GM19324 (cell line): ENCODE results near the gene MRPS27.
A peak's percentile ranks its signal among the peaks of the same experiment; 100 is the strongest.

Source experiments
- ATAC-seq: cut with Tn5 transposase; IDR thresholded peaks from one replicate; pipeline ENCODE4 v1.9.1; 2021; ENCODE audit warnings: mild to moderate bottlenecking, moderate library complexity; ENCODE audit not compliant: unreplicated experiment, low FRiP score

Gene MRPS27

DNA sequence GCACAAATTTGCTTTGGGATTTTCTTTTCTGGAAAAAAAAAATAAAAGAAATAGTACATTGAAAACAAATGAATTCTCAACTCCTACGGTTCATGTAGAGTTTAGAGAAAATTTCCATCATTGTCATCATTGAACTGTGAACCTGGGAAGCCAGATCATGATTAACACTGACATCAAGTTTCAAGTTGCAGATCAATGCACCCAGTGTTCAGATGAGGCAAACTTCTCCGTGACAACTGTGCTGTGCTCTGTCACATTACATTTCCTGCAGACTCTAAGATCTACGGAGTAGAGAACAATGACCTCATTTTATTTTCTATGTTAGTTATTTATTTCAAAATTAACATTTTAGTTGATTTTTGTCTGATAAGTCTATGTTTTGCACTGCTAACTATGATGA lies 113.0 kb downstream of the MRPS27 start:
- no peak for ATAC-seq

DNA sequence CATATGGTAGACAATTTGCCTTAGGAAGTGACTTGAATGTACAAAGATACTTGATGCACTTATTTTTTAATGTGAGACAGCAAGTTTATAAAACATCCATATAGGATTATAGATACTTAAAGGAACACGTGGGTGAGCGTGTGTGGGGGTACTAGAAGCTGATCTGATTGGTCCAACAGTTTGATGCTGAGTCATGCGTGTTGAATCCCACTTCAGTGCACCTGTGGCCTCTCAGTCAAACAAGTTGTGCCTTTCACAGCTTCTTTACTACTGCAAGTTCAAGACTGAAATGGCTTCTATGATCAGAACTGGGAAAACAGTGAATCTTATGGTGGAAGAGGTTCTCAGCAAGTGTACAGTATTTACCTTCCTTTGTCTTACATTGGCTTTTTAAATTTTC lies 113.9 kb downstream of the MRPS27 start:
- no peak for ATAC-seq

GRCh38 chr5:72205431-72206009 lies 114.5 kb downstream of the MRPS27 start:
- no peak for ATAC-seq

- no peak for ATAC-seq
Measured at GRCh38 chr5:72204946-72205345, 115.1 kb downstream of the MRPS27 start.

DNA sequence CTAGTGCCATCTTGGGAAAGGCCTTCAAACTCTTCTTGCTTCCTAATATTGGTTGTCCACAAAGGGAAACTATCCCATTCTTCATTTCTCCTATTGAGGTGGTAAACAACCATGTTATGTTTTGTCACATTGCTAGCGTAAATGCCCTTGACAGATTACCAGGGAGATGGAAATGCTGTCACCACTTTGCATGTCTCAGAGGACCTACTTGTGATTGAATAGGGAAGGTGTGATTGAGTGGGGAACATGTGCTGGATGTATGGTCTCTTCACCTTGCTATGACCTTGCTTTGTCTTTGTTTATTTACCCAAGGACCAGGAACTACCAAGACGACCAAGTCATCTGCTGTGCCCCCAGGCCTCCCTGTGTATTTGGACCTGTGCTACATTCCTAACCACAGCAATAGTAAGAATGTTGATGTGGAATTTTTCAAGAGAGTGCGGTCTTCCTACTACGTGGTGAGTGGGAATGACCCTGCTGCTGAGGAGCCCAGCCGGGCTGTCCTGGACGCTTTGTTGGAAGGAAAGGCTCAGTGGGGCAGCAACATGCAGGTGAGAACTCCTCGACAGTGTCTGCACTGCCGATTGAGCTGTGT lies 116.7 kb downstream of the MRPS27 start:
- ATAC-seq = no peak

DNA sequence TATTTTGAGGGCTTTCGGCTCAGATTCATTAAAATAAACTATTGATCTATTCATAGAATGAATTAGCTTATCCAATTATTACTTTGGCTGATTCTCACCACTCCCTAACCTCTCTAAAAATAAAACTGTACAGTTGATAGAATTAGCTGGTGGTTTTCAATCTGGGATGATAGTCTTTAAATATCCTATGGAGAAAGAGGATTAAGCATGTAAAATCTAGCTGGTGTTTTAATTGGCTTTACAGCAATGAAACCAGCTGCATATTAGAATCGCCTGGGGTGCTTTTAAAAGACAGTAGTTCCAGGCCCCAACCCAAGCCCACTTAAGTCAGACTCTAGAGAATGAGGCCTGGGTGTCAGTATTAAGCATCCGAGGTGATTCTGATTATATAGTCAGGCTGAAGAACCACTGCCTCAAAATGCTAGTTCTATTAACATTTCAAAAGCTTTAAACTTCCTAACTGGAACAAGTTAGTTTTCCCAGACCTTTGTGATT lies 117.7 kb downstream of the MRPS27 start:
- ATAC-seq = no peak

DNA sequence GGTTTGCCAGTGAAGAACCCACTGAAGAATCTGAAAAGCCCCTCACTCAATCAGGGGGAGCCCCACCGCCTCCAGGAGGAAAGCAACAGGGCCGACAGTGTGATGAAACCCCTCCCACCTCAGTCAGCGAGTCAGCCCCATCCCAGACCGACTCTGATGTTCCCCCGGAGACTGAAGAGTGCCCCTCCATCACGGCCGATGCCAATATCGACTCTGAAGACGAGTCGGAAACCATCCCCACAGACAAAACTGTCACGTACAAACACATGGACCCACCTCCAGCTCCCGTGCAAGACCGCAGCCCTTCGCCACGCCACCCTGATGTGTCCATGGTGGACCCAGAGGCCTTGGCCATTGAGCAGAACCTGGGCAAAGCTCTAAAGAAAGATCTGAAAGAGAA lies 120.4 kb downstream of the MRPS27 start:
- ATAC-seq = no peak

- ATAC-seq = no peak
Measured at GRCh38 chr5:72197393-72197792, 122.6 kb downstream of the MRPS27 start.

DNA sequence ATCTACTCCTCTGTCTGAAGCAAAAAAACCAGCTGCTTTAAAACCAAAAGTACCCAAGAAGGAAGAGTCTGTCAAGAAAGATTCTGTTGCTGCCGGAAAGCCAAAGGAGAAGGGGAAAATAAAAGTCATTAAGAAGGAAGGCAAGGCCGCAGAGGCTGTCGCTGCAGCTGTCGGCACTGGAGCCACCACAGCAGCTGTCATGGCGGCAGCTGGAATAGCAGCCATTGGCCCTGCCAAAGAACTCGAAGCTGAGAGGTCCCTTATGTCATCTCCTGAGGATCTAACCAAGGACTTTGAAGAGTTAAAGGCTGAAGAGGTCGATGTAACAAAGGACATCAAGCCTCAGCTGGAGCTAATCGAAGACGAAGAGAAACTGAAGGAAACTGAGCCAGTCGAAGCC lies 124.5 kb downstream of the MRPS27 start:
- ATAC-seq = no peak

DNA sequence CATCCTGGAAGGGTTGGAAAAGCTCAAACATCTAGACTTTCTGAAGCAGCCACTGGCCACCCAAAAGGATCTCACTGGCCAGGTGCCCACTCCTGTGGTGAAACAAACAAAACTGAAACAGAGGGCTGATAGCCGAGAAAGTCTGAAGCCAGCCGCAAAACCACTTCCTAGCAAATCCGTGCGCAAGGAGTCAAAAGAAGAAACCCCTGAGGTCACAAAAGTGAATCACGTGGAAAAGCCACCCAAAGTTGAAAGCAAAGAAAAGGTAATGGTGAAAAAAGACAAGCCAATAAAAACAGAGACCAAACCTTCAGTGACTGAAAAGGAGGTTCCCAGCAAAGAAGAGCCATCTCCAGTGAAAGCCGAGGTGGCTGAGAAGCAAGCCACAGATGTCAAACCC lies 125.2 kb downstream of the MRPS27 start:
- ATAC-seq = peak; percentile 89

DNA sequence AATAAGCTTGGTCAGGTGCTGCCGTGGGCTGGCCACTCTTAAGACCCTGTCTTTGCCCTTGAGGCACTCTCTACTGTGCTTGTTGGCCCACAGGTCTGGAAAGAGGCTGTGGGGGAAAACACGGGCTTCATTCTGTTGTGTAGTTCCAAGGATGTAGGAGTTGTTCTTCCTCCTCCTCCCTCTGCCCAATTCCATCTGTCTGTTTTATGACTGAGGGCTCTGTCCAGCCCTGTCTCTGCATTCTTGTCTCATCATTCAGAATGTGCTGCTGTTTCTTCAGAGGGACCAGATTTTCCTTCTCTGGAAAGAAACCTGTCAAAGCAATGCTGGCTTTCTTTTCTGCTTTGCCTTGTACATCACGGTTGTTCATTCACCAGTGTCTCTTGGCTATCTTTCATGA lies 128.6 kb downstream of the MRPS27 start:
- ATAC-seq = no peak

- ATAC-seq = no peak
Measured at GRCh38 chr5:72189146-72189545, 130.9 kb downstream of the MRPS27 start.

DNA sequence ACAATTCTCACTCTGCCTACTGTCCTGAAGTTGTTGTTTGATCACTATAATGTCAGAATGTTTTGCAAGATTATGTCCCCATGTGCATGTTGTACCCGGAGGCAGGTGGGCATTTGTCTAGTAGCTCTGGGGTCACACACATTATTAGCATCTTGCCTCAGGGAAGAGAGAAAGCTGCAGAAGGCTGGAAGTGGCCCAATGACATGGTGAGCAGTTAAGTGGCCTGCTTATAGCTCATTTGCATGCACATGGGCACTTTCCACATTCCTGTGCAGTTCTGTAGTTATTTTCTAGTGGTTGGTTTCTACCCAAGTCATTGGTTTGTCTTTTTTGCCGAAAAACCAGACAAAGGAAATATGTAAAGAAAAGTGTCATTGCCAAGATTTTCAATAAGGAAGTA lies 131.9 kb downstream of the MRPS27 start:
- ATAC-seq = no peak

DNA sequence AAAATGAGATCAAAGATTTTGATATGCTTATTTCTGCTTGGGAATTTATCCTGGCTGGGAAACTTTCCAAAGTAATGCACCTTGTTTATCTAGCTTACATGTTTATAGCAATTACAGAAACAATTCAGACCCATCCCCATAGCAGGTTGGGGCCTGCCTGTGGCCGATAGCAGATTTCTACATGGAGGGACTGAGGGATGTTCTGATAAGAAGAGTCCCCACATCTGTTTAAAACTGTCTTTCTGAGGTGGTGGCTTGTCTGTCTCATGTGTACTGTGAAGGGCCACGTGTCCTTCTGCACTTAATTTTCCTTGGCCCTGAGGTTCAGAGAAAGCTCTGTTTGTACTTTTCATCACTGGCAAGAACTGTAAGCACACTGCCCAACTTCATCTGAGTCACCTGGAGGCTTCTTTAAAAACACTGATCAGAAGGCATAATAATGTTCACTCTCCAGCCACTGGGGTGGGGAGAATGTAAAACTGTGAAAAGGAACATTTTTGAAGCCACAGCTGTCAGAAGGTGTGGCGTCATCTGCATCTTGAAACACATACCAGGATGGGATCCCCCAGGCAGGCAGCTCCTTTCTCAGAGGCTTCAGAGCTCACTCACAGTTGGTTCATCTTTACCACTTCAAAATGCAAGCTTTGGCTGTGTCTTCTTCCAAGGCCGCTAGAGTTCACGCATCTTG lies 132.5 kb downstream of the MRPS27 start:
- no peak for ATAC-seq

DNA sequence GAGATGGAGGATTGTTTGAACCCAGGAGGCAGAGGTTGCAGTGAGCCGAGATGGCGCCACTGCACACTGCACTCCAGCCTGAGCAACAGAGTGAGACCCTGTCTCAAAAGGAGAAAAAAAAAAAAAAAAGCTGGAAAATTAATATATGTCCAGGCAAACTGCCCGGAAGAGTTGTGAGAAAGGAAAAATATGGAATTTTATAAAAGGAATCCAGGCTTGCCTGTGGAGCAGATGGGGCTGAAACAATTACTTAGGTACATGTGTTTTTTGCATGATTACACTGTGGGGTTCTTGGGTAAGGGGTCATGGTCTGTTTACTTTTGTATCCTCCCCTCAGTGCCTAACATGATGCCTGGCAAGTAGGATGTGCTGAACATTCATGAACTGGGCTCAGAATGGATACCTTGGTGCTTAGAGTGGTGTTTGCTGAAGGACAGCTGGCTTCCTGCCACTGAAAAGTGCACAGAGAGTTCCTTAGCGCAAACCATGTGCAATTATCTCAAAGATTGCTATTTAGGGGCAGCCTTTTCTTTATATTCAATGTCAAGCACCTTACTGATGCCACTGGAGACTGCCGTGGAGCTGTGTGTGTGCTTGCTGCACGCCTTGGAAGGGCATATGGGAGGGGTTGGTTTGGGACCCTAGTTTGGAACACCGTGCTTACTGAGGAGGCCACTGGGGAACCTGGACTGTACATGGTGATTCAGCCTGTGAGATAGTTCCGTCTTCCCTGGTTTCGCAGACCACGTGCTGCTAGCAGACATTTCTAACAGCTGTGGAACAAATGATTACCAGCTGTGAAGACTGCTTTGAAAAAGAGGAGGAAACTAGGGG lies 134.3 kb downstream of the MRPS27 start:
- ATAC-seq = no peak

- ATAC-seq = no peak
Measured at GRCh38 chr5:72184408-72184807, 135.6 kb downstream of the MRPS27 start.

DNA sequence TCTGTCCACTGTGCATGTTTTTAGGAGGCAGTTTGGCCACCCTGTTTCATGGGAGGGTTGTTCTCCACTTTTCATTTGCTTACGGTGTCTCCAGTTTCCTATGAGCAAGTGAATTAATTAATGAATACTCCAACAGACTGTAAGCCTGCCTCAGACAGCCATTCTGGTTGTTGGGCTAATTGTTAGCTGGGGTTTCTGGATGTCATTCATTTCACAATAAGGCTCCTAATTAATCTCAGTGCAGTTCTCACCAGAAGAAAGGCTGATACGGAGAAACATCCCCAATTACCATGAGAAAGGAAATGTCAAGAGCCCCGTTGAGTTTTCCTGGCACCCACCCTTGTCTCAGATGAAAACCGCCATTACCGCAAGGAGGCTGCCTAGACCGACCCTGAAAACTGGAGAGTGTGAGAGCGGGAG lies 136.9 kb downstream of the MRPS27 start:
- no peak for ATAC-seq

DNA sequence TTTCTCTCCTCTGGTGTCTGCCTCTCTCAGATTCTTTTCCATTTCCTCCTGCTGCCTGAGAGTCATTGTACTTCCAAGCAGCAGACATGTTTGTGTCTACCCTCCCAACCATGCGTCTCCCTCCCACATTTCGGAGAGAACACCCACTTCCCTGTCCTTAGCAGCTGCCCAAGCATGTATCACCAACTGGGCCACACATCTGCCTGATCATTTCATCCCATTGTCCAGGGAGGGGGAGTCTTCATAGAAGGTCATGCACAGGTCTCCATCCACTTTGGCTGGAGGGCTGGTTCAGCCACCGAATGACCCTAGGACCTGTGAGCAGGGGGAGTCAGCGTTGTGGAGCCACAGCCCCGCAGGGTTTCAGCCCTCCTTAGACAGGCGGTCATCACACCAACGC lies 137.4 kb downstream of the MRPS27 start:
- ATAC-seq = no peak

DNA sequence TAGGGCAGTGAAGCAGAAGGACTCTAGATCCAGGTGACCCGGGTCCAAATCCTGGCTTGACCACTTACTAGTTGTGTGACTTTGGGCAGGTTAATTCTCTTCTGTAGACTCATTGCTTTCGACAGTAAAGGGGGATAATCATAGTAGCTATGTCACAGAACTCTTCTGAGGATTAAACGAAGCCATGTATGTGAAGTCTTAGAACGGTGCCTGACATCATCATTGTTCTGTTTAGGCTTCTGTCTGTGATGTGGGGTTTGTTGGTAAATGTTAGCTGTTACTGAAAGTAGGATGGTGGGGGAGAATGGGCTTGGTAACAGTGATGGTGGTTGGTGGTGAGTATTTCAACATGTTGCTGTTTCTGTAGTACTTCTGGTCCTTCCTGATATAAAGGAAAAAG lies 139.1 kb downstream of the MRPS27 start:
- no peak for ATAC-seq

DNA sequence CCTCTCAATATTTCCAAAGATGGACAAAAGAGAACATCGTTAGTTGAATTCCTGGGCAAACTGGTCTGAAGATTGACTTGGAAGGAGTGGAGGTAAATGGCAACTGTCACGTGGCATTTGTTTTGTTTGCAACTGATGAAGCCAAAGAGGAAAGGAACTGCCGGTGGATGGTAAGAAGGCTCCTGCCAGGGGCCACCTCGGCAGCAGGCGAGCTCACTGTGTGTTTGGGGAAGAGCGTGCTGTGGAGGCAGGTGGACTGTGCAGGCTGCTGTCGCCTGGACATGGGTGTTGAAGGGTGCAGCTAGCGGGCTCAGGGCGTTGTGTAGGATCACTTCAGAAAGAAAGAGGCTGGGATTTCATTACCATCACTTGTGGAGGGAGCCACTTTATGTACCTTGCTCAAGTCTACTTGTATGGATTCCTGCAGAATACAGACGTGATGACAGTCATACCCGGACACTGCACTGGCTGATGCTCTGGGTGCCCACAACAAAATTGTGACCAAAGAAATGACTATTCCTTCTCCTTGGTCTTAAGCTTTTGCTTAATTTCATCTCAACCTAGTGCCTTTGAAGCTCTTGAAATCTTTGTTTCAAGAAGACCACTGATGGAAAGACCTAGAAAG lies 140.1 kb downstream of the MRPS27 start:
- ATAC-seq = no peak
